HEK293 (cell line): ENCODE measurements around the gene FA2H.

Experiments
- CTCF ChIA-PET: fragments of 350-600 bp; formaldehyde crosslinking; extraction: SDS; loops from one replicate; lab custom pipeline; 2021; ENCODE audit warnings: antibody characterized with exemption; lab: Yijun Ruan, JAX
- POLR2A ChIA-PET: fragments of 300-600 bp; formaldehyde crosslinking; extraction: SDS; loops from one replicate; lab custom pipeline; 2020; ENCODE audit warnings: antibody characterized with exemption, inconsistent platforms; lab: Yijun Ruan, JAX
- H3K27ac ChIP-seq: fragments of 200-500 bp; sonication (Bioruptor generic); 2 replicates; pipeline ENCODE4 v1.5.1; 2014; ENCODE audit warnings: low read depth, low read length, control low read depth, inconsistent platforms; ENCODE audit errors: extremely low read depth
- H3K36me3 ChIP-seq, 2 experiments: fragments of 200-500 bp in 1 of 2; sonication (Bioruptor generic) in 1 of 2; 1 replicate in 1 of 2; 2 replicates in 1 of 2; pipeline ENCODE4 v1.5.1; 2014 to 2017; ENCODE audit warnings: inconsistent platforms in 2 of 2, low read length in 2 of 2; ENCODE audit not compliant: control insufficient read depth in 2 of 2, insufficient read depth in 1 of 2
- H3K4me1 ChIP-seq: fragments of 200-500 bp; sonication (Bioruptor generic); 2 replicates; pipeline ENCODE4 v1.5.1; 2014; ENCODE audit warnings: mild to moderate bottlenecking, low read length, inconsistent platforms; ENCODE audit not compliant: control insufficient read depth, insufficient read depth
- H3K4me3 ChIP-seq: 2 replicates; pipeline ENCODE4 v1.5.1; 2011; ENCODE audit warnings: low read depth, mild to moderate bottlenecking, control low read depth, low read length, moderate library complexity
- H3K9me3 ChIP-seq: fragments of 200-500 bp; sonication (Bioruptor generic); 2 replicates; pipeline ENCODE4 v1.5.1; 2014; ENCODE audit warnings: low read depth, low read length, inconsistent platforms; ENCODE audit not compliant: control insufficient read depth, insufficient read depth
- BCL11A ChIP-seq: fragments of 450-650 bp; formaldehyde crosslinking; IDR thresholded peaks from 2 replicates; pipeline ENCODE4 v1.5.1; 2016; ENCODE audit warnings: low read depth, missing biosample characterization, missing genetic modification characterization
- EGR2 ChIP-seq: fragments of 450-650 bp; formaldehyde crosslinking; IDR thresholded peaks from 2 replicates; pipeline ENCODE4 v1.5.1; 2016; ENCODE audit warnings: low read depth, missing biosample characterization, missing genetic modification characterization
- HOXA7 ChIP-seq: sonication (generic); formaldehyde crosslinking; IDR thresholded peaks from 2 replicates; pipeline ENCODE4 v1.8.1; 2022; ENCODE audit warnings: missing genetic modification reagents, borderline replicate concordance
- KLF1 ChIP-seq: fragments of 450-650 bp; formaldehyde crosslinking; IDR thresholded peaks from 2 replicates; pipeline ENCODE4 v1.5.1; 2016; ENCODE audit warnings: missing biosample characterization, missing genetic modification characterization
- SCRT2 ChIP-seq: fragments of 450-650 bp; formaldehyde crosslinking; IDR thresholded peaks from 2 replicates; pipeline ENCODE4 v1.5.1; 2016; ENCODE audit warnings: missing biosample characterization, missing genetic modification characterization
- ZBTB7A ChIP-seq: fragments of 450-650 bp; formaldehyde crosslinking; IDR thresholded peaks from 2 replicates; pipeline ENCODE4 v1.5.1; 2016; ENCODE audit warnings: low read depth, missing biosample characterization, missing genetic modification characterization
- ZNF2 ChIP-seq: fragments of 450-650 bp; formaldehyde crosslinking; IDR thresholded peaks from 2 replicates; pipeline ENCODE4 v1.5.1; 2016; ENCODE audit warnings: missing biosample characterization, missing genetic modification characterization
- ZNF248 ChIP-seq: fragments of 450-650 bp; formaldehyde crosslinking; IDR thresholded peaks from 2 replicates; pipeline ENCODE4 v1.5.1; 2017; ENCODE audit warnings: missing biosample characterization, missing genetic modification characterization
- ZNF292 ChIP-seq: fragments of 450-650 bp; formaldehyde crosslinking; IDR thresholded peaks from 2 replicates; pipeline ENCODE4 v1.5.1; 2016; ENCODE audit warnings: low read depth, missing biosample characterization, missing genetic modification characterization, borderline replicate concordance
- ZNF366 ChIP-seq: fragments of 450-650 bp; formaldehyde crosslinking; conservative IDR thresholded peaks from 2 replicates; pipeline ENCODE4 v1.5.1; 2016; ENCODE audit warnings: missing biosample characterization, missing genetic modification characterization
- ZNF596 ChIP-seq: fragments of 450-650 bp; IDR thresholded peaks from 2 replicates; pipeline ENCODE4 v1.5.0; 2018; ENCODE audit warnings: missing biosample characterization, mild to moderate bottlenecking, missing genetic modification characterization, moderate library complexity
- ZNF610 ChIP-seq: fragments of 450-650 bp; formaldehyde crosslinking; IDR thresholded peaks from 2 replicates; pipeline ENCODE4 v1.5.1; 2016; ENCODE audit warnings: missing biosample characterization, missing genetic modification characterization, borderline replicate concordance
- ZNF624 ChIP-seq: fragments of 450-650 bp; formaldehyde crosslinking; IDR thresholded peaks from 2 replicates; pipeline ENCODE4 v1.5.1; 2017; ENCODE audit warnings: missing biosample characterization, missing genetic modification characterization
- ZNF626 ChIP-seq: fragments of 450-650 bp; sonication (Bioruptor Pico); formaldehyde crosslinking; IDR thresholded peaks from 2 replicates; pipeline ENCODE4 v1.5.1; 2018; ENCODE audit warnings: missing biosample characterization, missing genetic modification characterization, inconsistent platforms
- ZNF701 ChIP-seq: fragments of 450-650 bp; formaldehyde crosslinking; IDR thresholded peaks from 2 replicates; pipeline ENCODE4 v1.5.1; 2016; ENCODE audit warnings: missing biosample characterization, missing genetic modification characterization
- ZNF785 ChIP-seq: fragments of 450-650 bp; formaldehyde crosslinking; IDR thresholded peaks from 2 replicates; pipeline ENCODE4 v1.5.1; 2016; ENCODE audit warnings: missing biosample characterization, missing genetic modification characterization
- ZNF843 ChIP-seq: fragments of 450-650 bp; formaldehyde crosslinking; IDR thresholded peaks from 2 replicates; pipeline ENCODE4 v1.5.1; 2016; ENCODE audit warnings: missing biosample characterization, missing genetic modification characterization
- TF ChIP-seq, protein P1 (sequence below): fragments of 450-650 bp; formaldehyde crosslinking; IDR thresholded peaks from 2 replicates; pipeline ENCODE4; 2016; ENCODE audit warnings: missing biosample characterization, missing genetic modification characterization
- TF ChIP-seq, protein P2 (sequence below): fragments of 450-650 bp; formaldehyde crosslinking; IDR thresholded peaks from 2 replicates; pipeline ENCODE4 v1.5.1; 2016; ENCODE audit warnings: missing biosample characterization, missing genetic modification characterization
- TF ChIP-seq, protein P3 (sequence below): fragments of 450-650 bp; formaldehyde crosslinking; IDR thresholded peaks from 2 replicates; pipeline ENCODE4 v1.5.1; 2017; ENCODE audit warnings: missing biosample characterization, missing genetic modification characterization
- TF ChIP-seq, protein P4 (sequence below): fragments of 450-650 bp; formaldehyde crosslinking; IDR thresholded peaks from 2 replicates; pipeline ENCODE4 v1.5.1; 2016; ENCODE audit warnings: missing biosample characterization, missing genetic modification characterization, borderline replicate concordance

The FA2H gene

DNA sequence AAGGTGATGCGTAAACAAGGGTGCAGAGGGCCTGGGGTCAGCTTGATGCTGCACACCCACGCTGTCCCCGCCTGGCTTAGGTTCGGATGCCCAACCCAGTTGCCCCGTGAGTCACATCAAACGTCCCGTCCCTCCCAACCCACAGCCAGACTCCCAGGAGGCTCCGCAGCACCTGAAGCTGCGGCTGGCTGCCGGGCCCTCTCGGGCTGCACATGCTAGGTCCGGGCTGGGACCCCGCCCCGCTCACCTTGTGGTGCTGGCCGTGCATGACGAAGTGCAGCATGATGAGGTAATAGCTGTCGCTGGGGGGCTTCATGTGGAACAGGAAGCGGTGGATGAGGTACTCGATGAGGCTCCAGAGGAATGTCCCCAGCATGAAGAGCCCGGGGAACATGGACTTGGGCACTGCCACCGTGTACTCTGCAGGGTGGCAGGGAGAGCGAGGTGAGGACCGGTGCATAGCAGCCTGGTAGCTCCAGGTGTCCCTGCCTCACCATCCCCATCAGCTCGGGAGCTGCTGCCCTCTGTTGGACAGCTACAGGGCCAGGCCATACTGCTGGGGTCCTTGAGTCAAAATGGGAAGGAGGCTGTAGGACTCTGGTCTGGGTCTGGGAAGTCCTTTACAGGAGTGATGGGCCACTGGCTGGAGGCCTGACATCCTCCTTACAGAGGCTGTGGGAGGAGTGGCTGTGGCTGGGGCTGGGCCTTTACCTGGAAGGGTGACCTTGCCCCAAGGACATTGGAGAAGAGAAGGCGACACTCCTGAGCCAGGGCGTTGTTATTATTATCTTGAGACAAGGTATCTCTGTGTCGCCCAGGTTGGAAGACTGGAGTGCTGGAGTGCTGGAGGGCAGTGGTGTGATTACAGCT is 55.6 kb downstream of the FA2H start (continued):
- TF ChIP-seq, protein P1, sequence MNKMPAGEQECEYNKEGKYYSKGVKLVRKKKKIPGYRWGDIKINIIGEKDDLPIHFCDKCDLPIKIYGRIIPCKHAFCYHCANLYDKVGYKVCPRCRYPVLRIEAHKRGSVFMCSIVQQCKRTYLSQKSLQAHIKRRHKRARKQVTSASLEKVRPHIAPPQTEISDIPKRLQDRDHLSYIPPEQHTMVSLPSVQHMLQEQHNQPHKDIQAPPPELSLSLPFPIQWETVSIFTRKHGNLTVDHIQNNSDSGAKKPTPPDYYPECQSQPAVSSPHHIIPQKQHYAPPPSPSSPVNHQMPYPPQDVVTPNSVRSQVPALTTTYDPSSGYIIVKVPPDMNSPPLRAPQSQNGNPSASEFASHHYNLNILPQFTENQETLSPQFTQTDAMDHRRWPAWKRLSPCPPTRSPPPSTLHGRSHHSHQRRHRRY (tag by site-specific recombination) = no peak

DNA sequence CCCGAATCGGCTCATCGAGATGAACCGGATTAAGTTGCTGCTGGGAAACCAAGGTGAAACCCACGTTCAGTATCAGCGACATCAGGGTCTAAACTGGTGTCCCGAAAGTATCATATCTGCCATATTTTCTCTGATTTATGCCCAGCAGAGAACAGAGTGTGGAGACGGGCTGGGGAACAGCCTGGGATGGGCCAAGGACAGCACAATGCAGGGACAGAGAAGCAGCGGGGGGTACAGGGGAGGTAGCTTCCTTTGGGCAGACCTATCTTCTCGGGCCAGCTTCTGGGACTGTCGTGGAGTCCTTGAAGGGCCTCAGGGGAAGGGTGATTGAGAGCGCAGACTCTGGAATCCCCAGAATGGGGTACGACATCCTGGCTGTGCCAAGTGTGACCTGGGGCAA is 56.5 kb downstream of the FA2H start:
- POLR2A ChIA-PET = no interaction called here
- CTCF ChIA-PET = interaction anchor here (0.6 to 1.4 kb wide), 2 partner anchors 8 to 202 kb away, joined by 3 to 5 read pairs; no protein-coding TSS in a partner anchor

DNA sequence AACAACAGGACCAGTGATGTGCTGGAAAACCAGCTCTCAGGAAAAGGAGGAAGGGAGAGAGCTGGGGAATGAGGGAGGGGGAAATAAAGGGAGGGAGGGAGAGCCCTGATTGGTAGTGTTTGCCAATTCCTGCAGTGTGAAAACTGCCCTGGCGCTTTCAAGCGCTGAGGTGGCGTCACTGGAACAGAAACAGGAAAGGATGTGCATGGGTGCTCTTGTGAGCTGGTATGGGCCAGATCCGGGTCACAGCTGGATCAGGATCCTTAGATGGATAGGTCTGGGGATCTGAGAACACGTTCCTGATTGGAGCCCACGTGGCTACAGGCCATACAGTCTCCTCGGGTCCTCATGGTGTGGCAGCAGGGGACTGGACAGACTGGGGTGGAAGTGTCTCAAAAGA is 57.3 kb downstream of the FA2H start:
- H3K27ac ChIP-seq = no peak overlapping the region
- H3K4me3 ChIP-seq = no peak overlapping the region
- H3K36me3 ChIP-seq = no peaks in the 10 kb centered on the region
- H3K4me1 ChIP-seq = no peaks in the 10 kb centered on the region
- TF ChIP-seq, protein P2, sequence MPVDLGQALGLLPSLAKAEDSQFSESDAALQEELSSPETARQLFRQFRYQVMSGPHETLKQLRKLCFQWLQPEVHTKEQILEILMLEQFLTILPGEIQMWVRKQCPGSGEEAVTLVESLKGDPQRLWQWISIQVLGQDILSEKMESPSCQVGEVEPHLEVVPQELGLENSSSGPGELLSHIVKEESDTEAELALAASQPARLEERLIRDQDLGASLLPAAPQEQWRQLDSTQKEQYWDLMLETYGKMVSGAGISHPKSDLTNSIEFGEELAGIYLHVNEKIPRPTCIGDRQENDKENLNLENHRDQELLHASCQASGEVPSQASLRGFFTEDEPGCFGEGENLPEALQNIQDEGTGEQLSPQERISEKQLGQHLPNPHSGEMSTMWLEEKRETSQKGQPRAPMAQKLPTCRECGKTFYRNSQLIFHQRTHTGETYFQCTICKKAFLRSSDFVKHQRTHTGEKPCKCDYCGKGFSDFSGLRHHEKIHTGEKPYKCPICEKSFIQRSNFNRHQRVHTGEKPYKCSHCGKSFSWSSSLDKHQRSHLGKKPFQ = no peak
- no peak for TF ChIP-seq ZNF626 (tag by site-specific recombination)
- no peak for TF ChIP-seq ZNF596 (tag by site-specific recombination)
- no peak for TF ChIP-seq ZNF292 (tag by site-specific recombination)
- TF ChIP-seq ZNF2 = no peak
- TF ChIP-seq ZNF701 = no peak
- no peak for TF ChIP-seq EGR2 (tag by site-specific recombination)
- TF ChIP-seq BCL11A (tag by site-specific recombination) = no peak
- no peak for TF ChIP-seq KLF1 (tag by site-specific recombination)
- no peak for TF ChIP-seq ZNF785 (tag by site-specific recombination)
- TF ChIP-seq SCRT2 (tag by site-specific recombination) = no peak
- no peak for TF ChIP-seq ZNF843 (tag by site-specific recombination)
- TF ChIP-seq, protein P3, sequence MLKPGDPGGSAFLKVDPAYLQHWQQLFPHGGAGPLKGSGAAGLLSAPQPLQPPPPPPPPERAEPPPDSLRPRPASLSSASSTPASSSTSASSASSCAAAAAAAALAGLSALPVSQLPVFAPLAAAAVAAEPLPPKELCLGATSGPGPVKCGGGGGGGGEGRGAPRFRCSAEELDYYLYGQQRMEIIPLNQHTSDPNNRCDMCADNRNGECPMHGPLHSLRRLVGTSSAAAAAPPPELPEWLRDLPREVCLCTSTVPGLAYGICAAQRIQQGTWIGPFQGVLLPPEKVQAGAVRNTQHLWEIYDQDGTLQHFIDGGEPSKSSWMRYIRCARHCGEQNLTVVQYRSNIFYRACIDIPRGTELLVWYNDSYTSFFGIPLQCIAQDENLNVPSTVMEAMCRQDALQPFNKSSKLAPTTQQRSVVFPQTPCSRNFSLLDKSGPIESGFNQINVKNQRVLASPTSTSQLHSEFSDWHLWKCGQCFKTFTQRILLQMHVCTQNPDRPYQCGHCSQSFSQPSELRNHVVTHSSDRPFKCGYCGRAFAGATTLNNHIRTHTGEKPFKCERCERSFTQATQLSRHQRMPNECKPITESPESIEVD (tag by site-specific recombination) = no peak
- TF ChIP-seq ZNF366 = no peak
- no peak for TF ChIP-seq ZNF624
- no peak for TF ChIP-seq ZNF248 (tag by site-specific recombination)
- TF ChIP-seq, protein P4, sequence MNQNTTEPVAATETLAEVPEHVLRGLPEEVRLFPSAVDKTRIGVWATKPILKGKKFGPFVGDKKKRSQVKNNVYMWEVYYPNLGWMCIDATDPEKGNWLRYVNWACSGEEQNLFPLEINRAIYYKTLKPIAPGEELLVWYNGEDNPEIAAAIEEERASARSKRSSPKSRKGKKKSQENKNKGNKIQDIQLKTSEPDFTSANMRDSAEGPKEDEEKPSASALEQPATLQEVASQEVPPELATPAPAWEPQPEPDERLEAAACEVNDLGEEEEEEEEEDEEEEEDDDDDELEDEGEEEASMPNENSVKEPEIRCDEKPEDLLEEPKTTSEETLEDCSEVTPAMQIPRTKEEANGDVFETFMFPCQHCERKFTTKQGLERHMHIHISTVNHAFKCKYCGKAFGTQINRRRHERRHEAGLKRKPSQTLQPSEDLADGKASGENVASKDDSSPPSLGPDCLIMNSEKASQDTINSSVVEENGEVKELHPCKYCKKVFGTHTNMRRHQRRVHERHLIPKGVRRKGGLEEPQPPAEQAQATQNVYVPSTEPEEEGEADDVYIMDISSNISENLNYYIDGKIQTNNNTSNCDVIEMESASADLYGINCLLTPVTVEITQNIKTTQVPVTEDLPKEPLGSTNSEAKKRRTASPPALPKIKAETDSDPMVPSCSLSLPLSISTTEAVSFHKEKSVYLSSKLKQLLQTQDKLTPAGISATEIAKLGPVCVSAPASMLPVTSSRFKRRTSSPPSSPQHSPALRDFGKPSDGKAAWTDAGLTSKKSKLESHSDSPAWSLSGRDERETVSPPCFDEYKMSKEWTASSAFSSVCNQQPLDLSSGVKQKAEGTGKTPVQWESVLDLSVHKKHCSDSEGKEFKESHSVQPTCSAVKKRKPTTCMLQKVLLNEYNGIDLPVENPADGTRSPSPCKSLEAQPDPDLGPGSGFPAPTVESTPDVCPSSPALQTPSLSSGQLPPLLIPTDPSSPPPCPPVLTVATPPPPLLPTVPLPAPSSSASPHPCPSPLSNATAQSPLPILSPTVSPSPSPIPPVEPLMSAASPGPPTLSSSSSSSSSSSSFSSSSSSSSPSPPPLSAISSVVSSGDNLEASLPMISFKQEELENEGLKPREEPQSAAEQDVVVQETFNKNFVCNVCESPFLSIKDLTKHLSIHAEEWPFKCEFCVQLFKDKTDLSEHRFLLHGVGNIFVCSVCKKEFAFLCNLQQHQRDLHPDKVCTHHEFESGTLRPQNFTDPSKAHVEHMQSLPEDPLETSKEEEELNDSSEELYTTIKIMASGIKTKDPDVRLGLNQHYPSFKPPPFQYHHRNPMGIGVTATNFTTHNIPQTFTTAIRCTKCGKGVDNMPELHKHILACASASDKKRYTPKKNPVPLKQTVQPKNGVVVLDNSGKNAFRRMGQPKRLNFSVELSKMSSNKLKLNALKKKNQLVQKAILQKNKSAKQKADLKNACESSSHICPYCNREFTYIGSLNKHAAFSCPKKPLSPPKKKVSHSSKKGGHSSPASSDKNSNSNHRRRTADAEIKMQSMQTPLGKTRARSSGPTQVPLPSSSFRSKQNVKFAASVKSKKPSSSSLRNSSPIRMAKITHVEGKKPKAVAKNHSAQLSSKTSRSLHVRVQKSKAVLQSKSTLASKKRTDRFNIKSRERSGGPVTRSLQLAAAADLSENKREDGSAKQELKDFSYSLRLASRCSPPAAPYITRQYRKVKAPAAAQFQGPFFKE (tag by site-specific recombination) = no peak
- TF ChIP-seq ZBTB7A (tag by site-specific recombination) = no peak
- CTCF ChIA-PET = no interaction called here
- POLR2A ChIA-PET = no interaction called here
- no peaks in the 10 kb centered on the region for H3K9me3 ChIP-seq

More for the DNA sequence above, 56.5 kb downstream of the FA2H start:
- H3K4me1 ChIP-seq = no peaks in the 10 kb centered on the region
- no peaks in the 10 kb centered on the region for H3K36me3 ChIP-seq
- no peaks in the 10 kb centered on the region for H3K9me3 ChIP-seq
- no peak overlapping the region for H3K27ac ChIP-seq
- no peak overlapping the region for H3K4me3 ChIP-seq
- TF ChIP-seq HOXA7 = no peak
- no peak for TF ChIP-seq ZNF610
